Choroid plexus epithelial cell (primary cell): Measurements from ENCODE around the gene CLIC1.
A peak's percentile ranks its signal among the peaks of the same experiment; 100 is the strongest.

Source experiments
- DNase-seq: peaks from one replicate; pipeline ENCODE4 v3.0.0-alpha.2; 2010; ENCODE audit warnings: low read depth
- H3K4me3 ChIP-seq: 2 replicates; pipeline ENCODE4 v1.5.1; 2011; ENCODE audit warnings: low read depth, mild to moderate bottlenecking, control low read depth, low read length, moderate library complexity
- CTCF ChIP-seq: conservative IDR thresholded peaks from 2 replicates; pipeline ENCODE4 v1.5.1; 2011; ENCODE audit warnings: low read depth, mild to moderate bottlenecking, control low read depth, inconsistent platforms, low read length, moderate library complexity

Gene CLIC1

DNA sequence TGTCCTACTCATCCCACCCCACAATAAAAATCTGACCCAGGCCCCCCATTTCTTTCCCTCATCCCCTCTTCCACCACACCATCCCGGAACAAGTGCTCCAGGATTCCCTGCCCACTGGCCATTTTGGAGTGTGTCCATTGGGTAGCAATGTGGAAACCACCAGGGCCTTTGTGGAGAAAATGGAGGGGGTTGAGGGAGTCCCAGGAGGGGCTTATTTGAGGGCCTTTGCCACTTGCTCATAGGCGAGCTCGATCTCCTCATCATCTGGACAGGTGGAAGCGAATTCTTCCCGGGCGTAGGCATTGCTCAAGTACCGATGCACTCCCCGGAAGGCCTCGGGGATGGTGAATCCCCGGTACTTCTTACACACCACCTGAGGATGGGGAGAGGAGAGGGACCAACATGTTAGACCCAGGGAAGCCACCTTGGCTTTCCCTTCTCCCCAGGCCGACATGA, 5.7 kb downstream of the CLIC1 start:
- no peak for DNase-seq
- H3K4me3 ChIP-seq, result peak overlapping the region; percentile 80
- no peak for TF ChIP-seq CTCF

GRCh38 chr6:31729979-31730630, 6.2 kb downstream of the CLIC1 start:
- DNase-seq, result peak; percentile 88
- no peak for TF ChIP-seq CTCF
- H3K4me3 ChIP-seq, result peak overlapping the region; percentile 80

DNA sequence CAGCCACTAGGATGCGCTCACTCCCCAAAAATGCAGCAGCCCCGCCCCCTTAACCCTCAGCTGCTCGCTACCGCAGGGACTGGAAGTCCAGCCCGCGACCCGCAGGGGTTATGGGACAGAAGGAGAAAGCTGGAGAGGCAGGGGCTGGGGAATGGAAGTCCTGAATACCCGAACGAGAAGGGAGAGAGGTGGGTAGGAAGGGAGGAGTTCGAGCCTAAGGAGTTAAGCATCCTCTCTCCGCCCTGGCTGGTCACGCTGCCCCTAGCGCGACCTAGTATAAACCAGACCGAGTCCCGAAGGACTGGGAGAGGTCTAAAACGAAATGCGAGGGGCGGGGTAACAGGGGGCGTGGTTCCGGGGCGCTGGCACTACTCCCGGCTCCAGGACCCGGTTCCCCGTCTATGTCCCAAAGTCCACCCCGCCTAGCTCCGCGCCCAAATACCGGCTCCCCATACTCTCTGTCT, 6.8 kb downstream of the CLIC1 start:
- DNase-seq, result peak; percentile 91
- peak overlapping the region; percentile 80 for H3K4me3 ChIP-seq
- TF ChIP-seq CTCF, result no peak

DNA sequence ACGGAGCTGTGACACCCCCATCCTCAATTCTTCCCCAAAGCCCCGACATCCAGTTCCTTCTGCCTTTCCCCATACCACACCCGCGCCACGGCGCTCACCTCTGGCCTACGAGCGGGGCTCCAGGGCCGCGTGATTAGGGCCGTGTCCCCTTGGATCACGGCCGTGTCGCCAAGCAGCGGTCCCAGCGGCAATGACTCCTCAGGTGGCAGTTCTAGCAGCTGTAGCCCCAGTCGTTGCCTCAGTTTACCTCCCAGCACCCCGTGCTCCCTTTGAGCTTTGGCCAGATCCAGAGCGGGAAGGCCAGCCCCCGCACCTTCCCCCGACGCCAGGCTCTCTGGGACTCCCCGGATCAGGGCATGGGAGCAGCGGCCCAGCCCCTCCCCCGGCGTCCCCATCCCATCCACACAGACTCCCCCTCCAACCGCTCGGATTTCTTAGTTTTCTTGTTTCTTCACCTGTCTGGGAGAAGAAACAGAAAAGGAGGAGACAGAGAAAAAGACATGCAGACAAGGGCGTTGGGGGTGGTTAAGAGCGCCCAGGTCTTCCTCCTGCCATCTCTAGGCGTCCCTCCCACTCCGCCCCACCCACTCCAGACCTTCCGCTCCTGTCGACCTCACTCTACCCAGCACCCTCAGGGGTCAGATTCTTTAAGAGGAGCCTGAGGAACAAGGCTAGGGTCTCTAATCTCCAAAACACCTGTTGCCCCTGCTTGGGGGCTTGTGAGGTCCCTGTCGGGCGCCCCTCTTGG, 7.4 kb downstream of the CLIC1 start, which contains the start of gene DDAH2:
TSS of gene DDAH2 (minus strand) at position 533 of the 748 bp plus-strand sequence. CDS start at position 395, 138 bp downstream.
- peak; percentile 52 for TF ChIP-seq CTCF
- peak within 1 kb of the TSS; percentile 80 for H3K4me3 ChIP-seq
- DNase-seq, result no peak

- no peak for TF ChIP-seq CTCF
- DNase-seq, result no peak
- no peak overlapping the region for H3K4me3 ChIP-seq
These were observed 8.3 kb downstream of the CLIC1 start for GRCh38 chr6:31727717-31728671.

DNA sequence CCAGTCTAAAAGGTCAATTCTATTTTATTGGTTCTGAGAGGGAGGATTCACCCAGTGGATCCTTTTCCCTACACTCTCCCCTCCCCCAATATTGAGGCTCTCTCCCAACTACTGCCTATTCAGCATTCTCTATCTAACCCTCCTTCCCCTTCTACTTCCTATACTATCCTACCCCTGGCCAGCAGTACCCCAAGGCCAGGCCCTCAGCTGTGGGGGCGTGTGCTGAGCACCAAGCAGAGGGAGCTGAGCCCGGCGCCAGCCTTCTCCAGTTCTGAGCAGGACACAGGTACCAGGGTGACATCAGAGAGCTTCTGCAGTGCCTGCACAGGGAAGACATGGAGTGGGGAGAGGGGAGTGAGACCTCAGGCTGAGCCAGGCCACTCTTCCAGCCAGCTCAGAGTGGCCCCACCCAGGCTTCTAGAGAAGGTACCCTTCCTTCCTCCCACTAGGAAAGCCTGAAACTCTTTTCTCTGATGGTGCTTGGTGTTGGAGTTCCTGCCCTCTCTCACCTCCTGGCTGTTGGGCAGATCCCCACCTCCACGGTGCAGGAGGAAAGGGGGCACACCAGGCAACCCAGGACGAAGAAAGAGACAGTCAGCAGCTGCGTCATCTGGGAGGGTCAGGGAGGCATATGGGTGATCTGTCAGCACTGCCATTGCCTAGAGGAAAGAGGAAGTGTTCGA, 9.2 kb downstream of the CLIC1 start:
- no peak overlapping the region for H3K4me3 ChIP-seq
- no peak for DNase-seq
- TF ChIP-seq CTCF, result no peak
